Osteocyte (in vitro differentiated cells): Measurements from ENCODE around the gene AK5. TPM values are rescaled to one million over a fixed set of nuclear protein-coding genes. Genes with fewer than 3 reads are reported as not detected.
"Not testable (repeated sequence)": the region's sequence is repeated elsewhere in the genome, so short reads cannot be mapped to it uniquely, and the experiment has no call there.

Experiments used
- DNase-seq: peaks from one replicate; pipeline ENCODE4 v3.0.0; 2021; ENCODE audit warnings: mixed read lengths; ENCODE audit not compliant: unreplicated experiment; ENCODE audit errors: extremely low spot score
- H3K27ac Mint-ChIP-seq: one replicate; pipeline ENCODE4 v1.8.0; 2021; ENCODE audit warnings: mild to moderate bottlenecking, mixed read lengths; ENCODE audit not compliant: unreplicated experiment
- H3K27me3 Mint-ChIP-seq: one replicate; pipeline ENCODE4 v1.8.0; 2021; ENCODE audit warnings: mixed read lengths; ENCODE audit not compliant: unreplicated experiment
- H3K36me3 Mint-ChIP-seq: one replicate; pipeline ENCODE4 v1.8.0; 2021; ENCODE audit warnings: mixed read lengths; ENCODE audit not compliant: unreplicated experiment
- H3K4me1 Mint-ChIP-seq: one replicate; pipeline ENCODE4 v1.8.0; 2021; ENCODE audit warnings: mixed read lengths; ENCODE audit not compliant: unreplicated experiment
- H3K4me3 Mint-ChIP-seq: one replicate; pipeline ENCODE4 v1.8.0; 2021; ENCODE audit warnings: mild to moderate bottlenecking, moderate library complexity, mixed read lengths; ENCODE audit not compliant: unreplicated experiment
- H3K9me3 Mint-ChIP-seq: one replicate; pipeline ENCODE4 v1.8.0; 2021; ENCODE audit warnings: mixed read lengths; ENCODE audit not compliant: unreplicated experiment
- total RNA-seq: library from RNA; stranded (reverse); gene quantifications from 2 replicates; pipeline ENCODE4 v1.2.1, GENCODE V29; 2021
- TF ChIP-seq, protein P1 (sequence below): fragments of 200-600 bp; sonication (generic); IDR thresholded peaks from 2 replicates; pipeline ENCODE4 v1.5.0; 2021; ENCODE audit warnings: antibody characterized with exemption, mild to moderate bottlenecking, moderate library complexity

The AK5 gene
- total RNA-seq, 1 donor from 2014 or later, result 38.1 TPM

- Mint-ChIP-seq H3K27me3 (no peaks in the 10 kb centered on the region), H3K27ac (peak overlapping the region; percentile 88), H3K9me3 (no peaks in the 10 kb centered on the region), H3K4me3 (no peak overlapping the region), H3K36me3 (no peaks in the 10 kb centered on the region), H3K4me1 (peaks cover 37% of the 10 kb centered on the region)
- TF ChIP-seq, protein P1, sequence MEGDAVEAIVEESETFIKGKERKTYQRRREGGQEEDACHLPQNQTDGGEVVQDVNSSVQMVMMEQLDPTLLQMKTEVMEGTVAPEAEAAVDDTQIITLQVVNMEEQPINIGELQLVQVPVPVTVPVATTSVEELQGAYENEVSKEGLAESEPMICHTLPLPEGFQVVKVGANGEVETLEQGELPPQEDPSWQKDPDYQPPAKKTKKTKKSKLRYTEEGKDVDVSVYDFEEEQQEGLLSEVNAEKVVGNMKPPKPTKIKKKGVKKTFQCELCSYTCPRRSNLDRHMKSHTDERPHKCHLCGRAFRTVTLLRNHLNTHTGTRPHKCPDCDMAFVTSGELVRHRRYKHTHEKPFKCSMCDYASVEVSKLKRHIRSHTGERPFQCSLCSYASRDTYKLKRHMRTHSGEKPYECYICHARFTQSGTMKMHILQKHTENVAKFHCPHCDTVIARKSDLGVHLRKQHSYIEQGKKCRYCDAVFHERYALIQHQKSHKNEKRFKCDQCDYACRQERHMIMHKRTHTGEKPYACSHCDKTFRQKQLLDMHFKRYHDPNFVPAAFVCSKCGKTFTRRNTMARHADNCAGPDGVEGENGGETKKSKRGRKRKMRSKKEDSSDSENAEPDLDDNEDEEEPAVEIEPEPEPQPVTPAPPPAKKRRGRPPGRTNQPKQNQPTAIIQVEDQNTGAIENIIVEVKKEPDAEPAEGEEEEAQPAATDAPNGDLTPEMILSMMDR, result no peak
- DNase-seq, result no peak
These were observed 233.3 kb downstream of the AK5 start for GRCh38 chr1:77514921-77515776.

DNA sequence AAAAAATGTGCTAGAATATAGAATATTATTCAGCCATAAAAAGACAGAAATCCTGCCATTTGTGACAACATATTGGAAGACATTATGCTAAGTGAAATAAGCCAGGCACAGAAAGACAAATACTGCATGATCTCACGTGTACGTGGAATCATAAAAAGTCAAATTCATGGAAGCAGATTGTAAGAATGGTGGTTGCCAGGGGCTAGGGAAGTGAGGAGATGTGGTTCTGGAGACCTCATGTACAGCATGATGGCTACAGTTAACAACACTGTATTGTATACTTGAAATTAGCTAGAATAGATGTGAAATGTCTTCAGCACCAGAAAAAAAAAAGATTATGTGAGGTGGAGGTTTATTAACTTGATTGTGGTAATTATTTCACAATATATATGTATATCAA, 234.3 kb downstream of the AK5 start:
- Mint-ChIP-seq H3K9me3 (no peaks in the 10 kb centered on the region), H3K27me3 (no peaks in the 10 kb centered on the region), H3K4me1 (peaks cover 37% of the 10 kb centered on the region), H3K36me3 (peaks cover 7% of the 10 kb centered on the region), H3K27ac (peak overlapping the region; percentile 88), H3K4me3 (no peak overlapping the region)
- TF ChIP-seq, protein P1, result no peak
- DNase-seq, result no peak

- DNase-seq, result no peak
- Mint-ChIP-seq H3K27me3 (no peaks in the 10 kb centered on the region), H3K9me3 (peaks cover 13% of the 10 kb centered on the region), H3K27ac (no peak overlapping the region), H3K4me3 (no peak overlapping the region), H3K4me1 (no peaks in the 10 kb centered on the region), H3K36me3 (peaks cover 29% of the 10 kb centered on the region)
- TF ChIP-seq, protein P1, result no peak
These were observed 242.2 kb downstream of the AK5 start for GRCh38 chr1:77524038-77524437.

- not testable (repeated sequence) for H3K27me3 Mint-ChIP-seq, H3K27ac Mint-ChIP-seq, DNase-seq, H3K36me3 Mint-ChIP-seq, H3K9me3 Mint-ChIP-seq, H3K4me3 Mint-ChIP-seq
- H3K4me1 Mint-ChIP-seq, result peaks cover 18% of the 10 kb centered on the region
These were observed 249.3 kb downstream of the AK5 start for GRCh38 chr1:77531149-77531548.

- H3K4me1 Mint-ChIP-seq, result peaks cover 20% of the 10 kb centered on the region
- not testable (repeated sequence) for H3K27me3 Mint-ChIP-seq, H3K9me3 Mint-ChIP-seq, H3K36me3 Mint-ChIP-seq, DNase-seq, H3K4me3 Mint-ChIP-seq, H3K27ac Mint-ChIP-seq
These were observed 249.9 kb downstream of the AK5 start for GRCh38 chr1:77531596-77532280.

- Mint-ChIP-seq H3K27me3 (no peaks in the 10 kb centered on the region), H3K9me3 (no peaks in the 10 kb centered on the region), H3K27ac (peak overlapping the region; percentile 31), H3K4me1 (peaks cover 26% of the 10 kb centered on the region), H3K36me3 (no peaks in the 10 kb centered on the region), H3K4me3 (no peak overlapping the region)
- TF ChIP-seq, protein P1, result no peak
- no peak for DNase-seq
These were observed 250.8 kb downstream of the AK5 start for GRCh38 chr1:77532641-77533040.
